HG03571 (cell line): Measurements from ENCODE around the gene TIMELESS.
A peak's percentile ranks its signal among the peaks of the same experiment; 100 is the strongest.
"Not testable (repeated sequence)": the region's sequence is repeated elsewhere in the genome, so short reads cannot be mapped to it uniquely, and the experiment has no call there.

Experiments used
- ATAC-seq: cut with Tn5 transposase; IDR thresholded peaks from one replicate; pipeline ENCODE4 v1.9.1; 2021; ENCODE audit not compliant: unreplicated experiment

TIMELESS gene

GRCh38 chr12:56448860-56449621 is at the start of gene TIMELESS:
TSS of gene TIMELESS (minus strand) at chr12:56449426. CDS start at chr12:56434170, 15,256 bp downstream.
- peak; percentile 91 for ATAC-seq

DNA sequence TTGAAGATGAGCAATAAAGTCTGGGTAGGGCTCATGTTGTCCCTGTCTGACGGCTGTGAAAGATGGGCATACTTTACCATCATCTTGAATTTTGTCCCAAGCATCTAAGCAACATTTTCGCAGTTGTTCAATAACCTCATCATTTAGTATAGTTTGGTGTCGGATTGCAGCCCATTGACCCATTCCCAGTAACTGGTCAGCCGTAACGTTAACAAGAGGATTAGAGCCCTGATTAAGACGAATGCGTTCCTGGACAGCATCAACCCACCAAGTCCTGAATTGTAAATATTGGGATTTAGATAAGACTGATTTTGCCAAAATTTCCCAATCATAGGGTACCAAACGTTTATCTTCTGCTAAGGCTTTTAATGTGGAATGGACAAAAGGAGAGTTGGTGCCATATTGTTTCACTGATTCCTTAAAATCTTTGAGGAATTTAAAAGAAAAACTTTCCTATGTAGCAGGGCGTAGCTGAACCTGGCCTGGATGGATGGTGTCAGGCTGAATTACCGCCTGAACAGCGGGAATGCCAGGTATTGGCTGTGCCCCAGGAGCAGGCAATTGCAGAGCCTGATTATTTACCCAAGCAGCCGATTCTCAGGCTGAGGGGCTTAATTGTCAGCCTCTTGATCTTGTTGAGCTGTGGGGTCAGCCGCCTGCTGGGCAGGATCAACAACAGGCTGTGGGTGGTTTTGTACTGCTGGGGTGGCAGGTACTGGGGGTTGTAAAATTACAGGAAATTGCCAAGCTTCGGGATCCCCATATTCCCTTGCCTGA is 49.1 kb upstream of the TIMELESS start:
- ATAC-seq = not testable (repeated sequence)

DNA sequence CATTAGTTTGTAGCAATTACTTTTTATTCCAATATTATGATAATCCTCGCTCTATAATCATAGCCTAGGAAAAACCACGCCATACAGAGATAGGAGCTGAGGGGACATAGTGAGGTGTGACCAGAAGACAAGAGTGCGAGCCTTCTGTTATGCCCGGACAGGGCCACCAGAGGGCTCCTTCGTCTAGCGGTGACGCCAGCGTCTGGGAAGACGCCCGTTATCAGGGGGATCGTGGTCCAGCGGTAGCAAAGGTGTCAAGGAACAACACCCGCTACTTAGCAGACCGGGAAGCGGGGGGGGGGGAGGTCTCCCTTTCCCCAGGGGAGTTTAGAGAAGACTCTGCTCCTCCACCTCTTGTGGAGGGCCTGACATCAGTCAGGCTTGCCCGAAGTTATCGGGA is 47.5 kb upstream of the TIMELESS start:
- not testable (repeated sequence) for ATAC-seq

DNA sequence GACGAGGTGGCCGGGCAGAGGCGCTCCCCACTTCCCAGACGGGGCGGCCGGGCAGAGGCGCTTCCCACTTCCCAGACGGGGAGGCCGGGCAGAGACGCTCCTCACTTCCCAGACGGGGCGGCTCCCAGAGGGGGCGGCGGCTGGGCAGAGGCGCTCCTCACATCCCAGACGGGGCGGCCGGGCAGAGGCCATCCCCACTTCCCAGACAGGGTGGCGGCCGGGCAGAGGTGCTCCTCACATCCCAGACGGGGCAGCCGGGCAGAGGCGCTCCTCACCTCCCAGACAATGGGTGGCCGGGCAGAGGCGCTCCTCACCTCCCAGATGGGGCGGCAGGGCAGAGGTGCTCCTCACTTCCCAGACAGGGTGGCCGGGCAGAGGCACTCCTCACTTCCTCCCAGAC is 45.3 kb upstream of the TIMELESS start:
- ATAC-seq = not testable (repeated sequence)

GRCh38 chr12:56494106-56494415 is 44.8 kb upstream of the TIMELESS start:
- not testable (repeated sequence) for ATAC-seq

GRCh38 chr12:56493409-56494105 is 44.3 kb upstream of the TIMELESS start:
- not testable (repeated sequence) for ATAC-seq

DNA sequence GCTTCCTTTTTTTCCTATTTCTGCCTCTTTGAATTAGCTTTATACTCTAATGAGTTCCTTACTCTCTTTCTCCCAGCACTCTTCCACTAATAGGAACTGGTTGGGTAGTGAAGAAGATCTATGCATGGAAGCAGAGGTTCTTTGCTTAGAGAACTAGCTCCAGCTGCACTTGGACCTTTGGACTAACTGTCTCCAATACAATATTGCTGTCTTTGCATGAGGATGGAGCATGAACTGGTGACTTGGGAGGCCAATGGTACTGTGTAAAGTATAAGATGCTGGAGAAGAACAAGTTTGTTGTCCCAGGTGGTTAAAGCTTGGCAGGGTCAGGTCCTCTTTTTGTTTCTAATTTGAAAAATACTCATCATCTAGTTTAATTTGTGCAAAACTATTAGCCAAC is 41.1 kb upstream of the TIMELESS start:
- no peak for ATAC-seq

GRCh38 chr12:56488041-56488955 is 39.1 kb upstream of the TIMELESS start, which contains the start of gene GLS2:
TSS of gene GLS2 (minus strand) at chr12:56488161. CDS start at chr12:56488118, 43 bp downstream.
- ATAC-seq = peak; percentile 91

GRCh38 chr12:56487448-56488040 is 38.3 kb upstream of the TIMELESS start:
- ATAC-seq = no peak

DNA sequence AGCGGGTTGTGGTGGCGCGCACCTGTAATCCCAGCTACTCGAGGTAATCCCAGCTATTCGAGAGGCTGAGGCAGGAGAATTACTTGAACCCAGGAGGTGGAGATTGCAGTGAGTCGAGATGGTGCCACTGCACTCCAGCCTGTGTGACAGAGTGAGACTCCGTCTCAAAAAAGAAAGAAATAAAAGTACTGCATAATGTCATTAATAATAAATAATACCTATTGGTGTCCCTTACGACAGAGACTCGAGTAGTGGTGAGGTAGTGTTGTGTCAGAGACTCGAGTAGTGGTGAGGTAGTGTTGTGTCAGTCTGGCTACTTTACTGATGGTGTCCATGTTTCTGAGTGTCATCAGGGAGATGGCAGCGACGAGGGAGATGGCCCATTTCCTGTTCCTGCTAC is 37.5 kb upstream of the TIMELESS start:
- ATAC-seq = no peak

GRCh38 chr12:56484566-56484965 is 35.3 kb upstream of the TIMELESS start:
- ATAC-seq = no peak

- ATAC-seq = no peak
These were observed 30.4 kb upstream of the TIMELESS start for GRCh38 chr12:56479625-56480024.

DNA sequence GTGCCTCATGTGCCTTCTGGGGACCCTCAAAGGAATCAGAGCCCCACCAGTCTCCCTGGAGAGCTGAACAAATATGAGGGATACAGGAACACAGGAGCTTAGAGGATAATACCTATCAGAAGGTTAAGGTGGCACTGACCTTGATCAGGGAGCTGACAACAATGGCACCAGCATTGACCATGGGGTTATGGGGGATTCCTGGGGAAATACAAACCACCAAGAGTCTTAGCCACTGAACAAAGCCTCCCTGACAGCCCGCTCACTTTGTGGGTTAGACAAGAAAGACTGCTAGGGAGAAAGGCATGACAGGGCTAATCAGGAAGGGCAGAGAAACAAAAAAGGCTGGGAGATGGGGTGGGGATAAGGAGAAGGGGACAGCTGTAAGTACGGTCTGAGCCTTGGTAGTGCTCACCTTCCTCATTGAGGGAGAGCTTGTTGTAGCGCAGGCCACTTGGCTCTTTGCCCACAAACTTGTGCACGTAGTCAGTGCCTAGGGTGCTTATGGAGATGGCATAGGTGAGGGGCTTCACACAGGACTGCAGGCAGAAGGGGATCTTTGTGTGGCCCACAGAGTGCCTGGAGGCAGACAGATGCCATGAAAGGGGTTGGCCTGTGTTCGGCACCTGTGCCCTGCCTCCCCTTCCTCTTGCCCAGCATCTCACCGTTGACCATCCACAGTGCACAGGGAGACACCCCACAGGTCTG is 28.4 kb upstream of the TIMELESS start:
- no peak for ATAC-seq

DNA sequence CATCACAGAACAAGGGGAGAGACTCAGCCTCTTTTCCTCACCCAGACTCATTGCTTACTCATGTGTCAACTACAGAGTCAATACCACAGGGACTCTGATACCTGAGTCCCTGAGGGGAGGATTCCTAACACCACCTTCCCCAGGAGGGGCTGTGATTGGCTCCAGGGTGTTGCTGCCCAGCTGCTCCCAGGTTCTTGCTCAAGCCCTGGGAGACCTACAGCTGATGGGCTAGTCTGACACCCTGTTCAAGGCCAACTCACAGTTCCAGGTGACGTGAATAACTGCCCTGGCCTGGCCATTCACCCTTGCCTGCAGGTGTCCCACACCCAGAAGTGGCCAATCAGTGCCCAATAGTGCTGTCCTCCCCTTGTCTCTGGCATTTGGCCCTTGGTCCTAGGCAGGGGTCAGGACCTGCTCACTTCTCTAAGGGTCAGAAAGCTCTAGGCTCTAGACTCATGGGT is 27.8 kb upstream of the TIMELESS start:
- no peak for ATAC-seq

- no peak for ATAC-seq
These were observed 26.9 kb upstream of the TIMELESS start for GRCh38 chr12:56476143-56476542.

GRCh38 chr12:56474389-56474788 is 25.2 kb upstream of the TIMELESS start:
- ATAC-seq = no peak

DNA sequence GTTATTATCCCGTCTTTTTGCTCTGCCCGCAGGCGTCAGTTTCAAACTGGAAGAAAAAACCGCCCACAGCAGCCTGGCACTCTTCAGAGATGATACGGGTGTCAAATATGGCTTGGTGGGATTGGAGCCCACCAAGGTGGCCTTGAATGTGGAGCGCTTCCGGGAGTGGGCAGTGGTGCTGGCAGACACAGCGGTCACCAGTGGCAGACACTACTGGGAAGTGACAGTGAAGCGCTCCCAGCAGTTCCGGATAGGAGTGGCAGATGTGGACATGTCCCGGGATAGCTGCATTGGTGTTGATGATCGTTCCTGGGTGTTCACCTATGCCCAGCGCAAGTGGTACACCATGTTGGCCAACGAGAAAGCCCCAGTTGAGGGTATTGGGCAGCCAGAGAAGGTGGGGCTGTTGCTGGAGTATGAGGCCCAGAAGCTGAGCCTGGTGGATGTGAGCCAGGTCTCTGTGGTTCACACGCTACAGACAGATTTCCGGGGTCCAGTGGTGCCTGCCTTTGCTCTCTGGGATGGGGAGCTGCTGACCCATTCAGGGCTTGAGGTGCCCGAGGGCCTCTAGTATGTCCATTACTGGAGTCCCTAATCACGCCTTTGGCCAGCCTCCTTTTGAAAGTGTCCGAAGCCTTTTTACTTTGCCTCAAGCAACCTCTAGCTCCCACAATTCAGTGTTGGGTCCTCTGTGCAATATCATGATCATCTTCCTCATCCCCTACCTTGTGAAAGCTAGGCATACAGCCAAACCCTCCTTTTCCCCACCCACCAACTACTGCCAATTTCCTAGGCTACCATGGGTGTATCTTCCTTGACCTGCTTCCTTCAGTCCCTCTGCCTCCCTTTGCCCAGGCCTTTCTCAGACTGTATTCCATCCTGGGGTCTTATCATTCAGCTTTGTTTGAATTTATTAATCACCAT is 20.0 kb upstream of the TIMELESS start:
- ATAC-seq = no peak

- peak; percentile 91 for ATAC-seq
These were observed 19.2 kb upstream of the TIMELESS start, which contains the start of gene SPRYD4 for GRCh38 chr12:56468216-56469006. TSS of gene SPRYD4 (plus strand) at chr12:56468578. CDS start at chr12:56468592, 14 bp downstream.
